Astrocyte of the spinal cord (primary cell): ENCODE results near the gene PTPRN2.

ENCODE experiments used
- DNase-seq: peaks from one replicate; pipeline ENCODE4 v3.0.0; 2011; ENCODE audit warnings: low read depth, low spot score
- H3K4me3 ChIP-seq: 2 replicates; pipeline ENCODE4 v1.5.1; 2011; ENCODE audit warnings: low read depth, mild to moderate bottlenecking, low read length, moderate library complexity
- CTCF ChIP-seq: IDR thresholded peaks from 2 replicates; pipeline ENCODE4 v1.5.1; 2012; ENCODE audit warnings: low read depth, mild to moderate bottlenecking, low read length, inconsistent platforms
- in situ Hi-C: cut with HindIII; loops from 2 replicates; pipeline ENCODE4 v1.10.0; 2017; ENCODE audit warnings: low sequenced_read_pairs

The PTPRN2 gene

DNA sequence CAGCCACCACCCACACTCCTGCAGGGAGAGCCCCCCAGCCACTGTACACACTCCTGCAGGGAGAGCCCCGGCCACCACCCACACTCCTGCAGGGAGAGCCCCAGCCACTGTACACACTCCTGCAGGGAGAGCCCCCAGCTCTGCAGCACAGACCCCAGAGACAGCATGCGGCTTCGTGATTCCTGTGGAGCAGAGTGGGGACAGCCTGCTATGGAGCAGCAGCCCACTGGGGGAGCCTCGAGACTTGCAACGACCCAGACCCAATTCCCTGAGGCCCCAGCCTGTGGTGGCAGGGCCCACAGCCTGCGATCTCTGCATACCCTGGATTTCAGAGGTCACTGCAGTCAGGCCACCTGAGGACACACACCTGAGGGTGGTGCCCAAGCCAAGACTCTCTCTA lies 727.7 kb downstream of the PTPRN2 start:
- in situ Hi-C loops: no loop called here
- TF ChIP-seq CTCF: no peak
- H3K4me3 ChIP-seq: no peak overlapping the region
- no peak for DNase-seq

DNA sequence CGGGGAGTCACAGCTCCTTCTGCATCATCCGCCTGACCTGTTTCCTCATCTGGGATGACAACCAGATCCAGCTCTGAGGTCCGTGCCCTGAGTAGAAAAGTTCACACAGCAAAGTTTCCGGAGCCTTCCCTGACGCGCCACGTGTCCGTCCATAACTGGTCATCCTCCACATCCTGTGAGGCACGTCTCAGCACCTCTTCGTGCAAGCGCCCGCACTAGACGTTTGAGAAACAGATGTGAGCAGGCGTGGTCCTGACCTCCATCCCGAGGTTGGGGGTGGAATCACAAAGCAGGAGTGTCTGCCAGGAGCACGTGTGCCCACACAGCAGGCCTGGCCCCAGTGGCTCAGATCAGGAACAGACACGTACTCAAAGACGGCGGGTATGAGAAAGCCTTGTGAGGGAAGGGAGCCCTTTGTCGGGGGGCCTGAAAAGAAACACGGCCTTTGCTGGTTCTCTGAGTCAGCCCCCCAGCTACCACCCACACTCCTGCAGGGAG lies 730.0 kb downstream of the PTPRN2 start:
- TF ChIP-seq CTCF: no peak
- in situ Hi-C loops: no loop called here
- no peak overlapping the region for H3K4me3 ChIP-seq
- no peak for DNase-seq

DNA sequence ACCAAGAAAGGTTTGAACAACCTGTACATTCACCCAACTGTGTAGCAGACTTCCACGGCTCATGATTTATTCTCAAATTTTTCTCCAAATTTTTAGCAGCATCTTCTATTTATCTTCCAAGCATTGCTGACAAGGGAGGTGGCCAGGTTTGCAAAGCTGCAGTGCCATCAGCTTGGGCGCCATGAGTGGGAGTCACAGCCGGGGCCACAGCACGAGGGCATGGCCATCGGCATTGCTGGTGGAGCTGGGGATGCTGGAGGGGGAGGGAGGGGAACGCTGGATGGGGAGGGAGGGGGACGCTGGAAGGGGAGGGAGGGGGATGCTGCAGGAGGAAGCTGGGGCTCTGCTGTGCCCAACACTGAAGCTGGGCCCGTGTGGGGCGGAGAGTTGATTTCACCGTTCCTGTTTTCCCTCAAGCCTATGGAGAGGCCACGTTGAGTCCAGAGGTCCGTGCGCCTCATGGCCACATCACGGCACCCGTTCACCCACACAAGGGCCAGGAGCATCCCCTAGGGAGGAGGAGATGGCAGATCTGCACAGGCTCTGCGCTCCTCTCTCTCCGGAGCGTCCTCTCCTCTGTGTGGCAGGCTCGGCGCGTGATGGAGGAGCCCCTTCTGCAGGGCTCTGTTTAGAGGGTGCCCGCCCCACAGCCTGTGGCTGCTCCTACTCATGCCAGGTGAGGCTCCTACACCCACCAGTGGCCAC lies 730.6 kb downstream of the PTPRN2 start:
- no peak for TF ChIP-seq CTCF
- H3K4me3 ChIP-seq: no peak overlapping the region
- no peak for DNase-seq
- in situ Hi-C loops: no loop called here

DNA sequence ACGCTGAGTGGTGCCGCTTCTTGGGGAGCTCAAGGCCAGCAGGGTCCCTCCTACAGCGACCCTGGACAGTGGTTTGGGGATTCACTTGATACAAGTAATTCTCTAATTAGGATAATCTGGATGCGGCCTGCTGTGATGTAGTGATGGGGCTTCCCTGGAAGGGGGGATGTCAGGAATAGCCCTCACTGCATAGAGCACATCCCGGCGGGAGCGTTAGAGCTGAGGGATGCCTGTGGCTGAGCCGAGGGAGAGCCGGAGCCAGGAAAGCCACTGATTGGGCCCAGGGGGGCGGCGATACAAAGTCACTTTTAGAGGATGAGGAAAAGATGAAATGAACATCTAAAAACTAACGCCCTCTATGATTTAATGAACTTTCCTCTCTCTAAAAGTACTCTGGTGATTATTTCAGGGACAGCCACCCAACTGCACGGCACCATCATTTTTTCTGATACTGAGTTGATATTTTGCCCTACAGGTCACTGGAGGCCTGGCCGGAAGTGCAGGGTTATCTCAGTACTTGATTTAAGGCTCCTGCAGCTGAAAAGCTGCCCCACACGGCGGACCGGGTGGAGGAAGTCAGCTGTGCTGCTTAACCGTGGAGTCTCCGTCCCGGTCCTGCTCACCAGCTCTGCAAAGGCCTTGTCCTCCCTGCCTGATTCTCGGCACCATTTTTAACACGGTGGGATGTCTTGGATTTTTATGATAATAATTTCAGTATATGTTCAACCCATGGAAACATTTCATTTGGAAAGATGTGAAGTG lies 732.0 kb downstream of the PTPRN2 start:
- H3K4me3 ChIP-seq: no peak overlapping the region
- no peak for TF ChIP-seq CTCF
- DNase-seq: no peak
- in situ Hi-C loops: no loop called here

DNA sequence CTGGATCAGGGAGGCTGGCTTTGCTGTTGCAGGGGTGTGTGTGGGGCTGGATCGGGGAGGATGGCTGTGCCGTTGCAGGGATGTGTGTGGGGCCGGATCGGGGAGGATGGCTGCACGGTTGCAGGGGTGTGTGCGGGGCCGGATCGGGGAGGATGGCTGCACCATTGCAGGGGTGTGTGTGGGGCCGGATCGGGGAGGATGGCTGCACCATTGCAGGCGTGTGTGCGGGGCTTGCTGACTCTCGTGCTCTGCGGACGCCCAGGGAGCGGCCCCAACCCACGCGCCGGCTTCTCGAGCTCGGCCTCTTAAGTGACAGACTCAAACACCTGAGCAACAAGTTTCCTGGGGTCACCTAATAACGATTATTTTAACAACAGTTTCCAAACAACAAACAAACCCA lies 732.6 kb downstream of the PTPRN2 start:
- no peak for TF ChIP-seq CTCF
- in situ Hi-C loops: no loop called here
- H3K4me3 ChIP-seq: no peak overlapping the region
- DNase-seq: no peak

GRCh38 chr7:157854066-157854891 lies 733.3 kb downstream of the PTPRN2 start:
- in situ Hi-C loops: no loop called here
- no peak for DNase-seq
- no peak overlapping the region for H3K4me3 ChIP-seq
- TF ChIP-seq CTCF: no peak
